HL-60/S4 treated with phorbol 12-myristate 13-acetate at 8.2 ng/mL for 4 days and 3 days (cell line): ENCODE results near the gene IDH3A.

Experiments
- in situ Hi-C: fragments of 300-500 bp; cut with MboI; formaldehyde crosslinking; loops from 2 replicates; pipeline ENCODE4 v1.15.0; 2022; ENCODE audit warnings: low sequenced_read_pairs

IDH3A gene

DNA sequence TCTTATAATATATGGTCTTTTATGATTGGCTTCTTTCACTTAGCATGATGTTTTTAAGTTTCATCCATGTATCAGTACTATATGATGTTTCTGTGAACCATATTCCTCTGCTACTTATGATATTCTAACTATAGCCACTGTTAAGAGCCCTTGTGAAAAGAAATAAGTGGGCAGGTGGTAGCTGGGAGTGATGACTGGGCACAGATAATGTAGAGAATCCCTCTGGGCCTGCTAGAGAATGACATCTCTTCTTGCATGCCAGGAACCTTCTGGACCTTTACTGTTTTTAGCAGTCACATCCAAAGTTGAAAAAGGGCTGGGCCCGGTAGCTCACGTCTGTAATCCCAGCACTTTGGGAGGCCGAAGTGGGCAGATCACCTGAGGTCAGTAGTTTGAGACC lies 10.2 kb downstream of the IDH3A start:
- in situ Hi-C loops, result no loop called here

- in situ Hi-C loops, result no loop called here
Observed at GRCh38 chr15:78162038-78162437, 12.9 kb downstream of the IDH3A start.

- in situ Hi-C loops, result no loop called here
Observed at GRCh38 chr15:78164010-78164409, 14.8 kb downstream of the IDH3A start.

DNA sequence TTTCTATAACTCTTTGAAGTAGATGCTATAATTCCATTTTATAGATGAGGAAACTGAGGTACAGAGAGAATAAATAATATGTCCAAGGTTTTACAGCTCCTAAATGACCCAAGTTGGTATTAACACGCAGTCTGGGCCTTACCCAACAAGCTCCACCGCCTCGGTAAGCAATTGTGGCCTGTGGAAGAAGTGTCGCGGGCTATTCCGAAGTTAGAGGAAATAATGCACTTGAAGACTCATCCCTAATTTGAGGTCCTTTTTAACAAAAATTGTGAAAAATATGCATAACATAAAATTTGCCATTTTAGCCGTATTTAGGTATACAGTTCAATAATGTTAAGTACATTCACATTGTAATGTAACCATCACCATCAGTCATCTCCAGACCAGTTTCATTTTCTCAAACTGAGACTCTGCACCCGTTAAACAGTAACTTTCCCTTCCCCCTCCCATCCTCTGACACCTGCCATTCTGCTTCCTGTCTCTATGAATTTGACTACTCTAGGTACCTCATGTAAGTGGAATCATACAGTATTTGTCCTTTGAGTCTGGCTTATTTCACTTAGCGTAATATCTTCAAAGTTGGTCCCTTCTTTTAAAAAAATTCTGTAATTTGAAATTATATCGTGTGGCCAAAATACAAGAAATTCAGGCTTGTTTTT lies 18.2 kb downstream of the IDH3A start:
- in situ Hi-C loops, result no loop called here

DNA sequence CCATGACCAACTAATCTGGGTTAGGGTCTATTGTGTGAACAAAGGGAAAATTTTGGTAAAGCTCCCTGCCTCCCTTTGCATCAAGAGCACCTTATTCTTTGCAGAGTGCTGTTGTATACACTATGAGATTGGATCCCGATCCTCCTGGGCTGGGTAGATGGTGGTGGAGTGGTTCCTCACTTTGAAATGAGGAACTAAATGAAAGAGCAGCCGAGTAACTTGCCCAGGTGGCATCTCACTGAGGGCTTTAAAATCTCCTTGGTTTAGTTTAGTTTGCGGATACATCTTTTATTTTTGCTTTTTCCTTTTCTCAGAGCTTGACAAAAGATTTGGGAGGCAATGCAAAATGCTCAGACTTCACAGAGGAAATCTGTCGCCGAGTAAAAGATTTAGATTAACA lies 19.4 kb downstream of the IDH3A start:
- in situ Hi-C loops, result no loop called here

GRCh38 chr15:78170848-78171773 lies 21.9 kb downstream of the IDH3A start:
- in situ Hi-C loops, result no loop called here

GRCh38 chr15:78171864-78172472 lies 22.8 kb downstream of the IDH3A start:
- in situ Hi-C loops, result no loop called here

- in situ Hi-C loops, result no loop called here
Observed at GRCh38 chr15:78174401-78174800, 25.2 kb downstream of the IDH3A start.

GRCh38 chr15:78175330-78175729 lies 26.2 kb downstream of the IDH3A start:
- in situ Hi-C loops, result no loop called here

DNA sequence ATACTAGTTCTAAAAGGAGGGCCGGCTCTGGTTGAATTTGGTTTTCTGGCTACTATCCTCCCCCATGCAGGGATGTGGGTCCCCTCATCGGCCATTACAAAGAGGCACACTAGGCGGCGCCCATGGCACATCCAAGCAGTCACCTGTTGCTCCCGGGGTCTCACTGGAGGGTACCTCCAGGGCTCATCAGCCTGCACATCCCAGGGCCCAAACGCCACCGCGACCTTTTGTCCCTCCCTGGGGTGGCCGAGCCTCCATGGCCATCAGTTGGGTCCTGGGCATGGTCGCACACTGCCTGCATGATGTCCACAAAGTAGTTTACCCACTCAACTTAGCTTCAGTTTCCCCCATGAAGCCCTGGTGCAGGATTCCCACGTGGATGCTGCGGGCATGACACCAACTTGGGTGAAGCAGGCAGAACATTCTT lies 28.3 kb downstream of the IDH3A start:
- in situ Hi-C loops, result no loop called here

DNA sequence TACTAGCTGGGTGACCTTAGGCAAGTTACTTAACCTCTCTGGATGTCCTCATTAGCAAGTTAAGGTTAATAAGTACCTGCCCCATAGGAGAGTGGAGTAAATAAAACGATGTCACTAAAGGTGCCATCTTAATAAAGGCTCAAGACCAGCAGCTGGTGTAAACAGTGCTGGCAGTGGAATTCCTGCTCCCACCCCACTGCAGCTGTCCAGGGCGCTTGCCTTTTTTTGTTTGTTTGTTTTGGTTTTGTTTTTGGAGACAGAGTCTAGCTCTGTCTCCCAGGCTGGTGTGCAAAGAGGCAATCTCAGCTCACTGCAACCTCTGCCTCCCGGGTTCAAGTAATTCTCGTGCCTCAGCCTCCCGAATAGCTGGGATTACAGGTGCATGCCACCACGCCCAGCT lies 28.9 kb downstream of the IDH3A start:
- in situ Hi-C loops, result no loop called here

DNA sequence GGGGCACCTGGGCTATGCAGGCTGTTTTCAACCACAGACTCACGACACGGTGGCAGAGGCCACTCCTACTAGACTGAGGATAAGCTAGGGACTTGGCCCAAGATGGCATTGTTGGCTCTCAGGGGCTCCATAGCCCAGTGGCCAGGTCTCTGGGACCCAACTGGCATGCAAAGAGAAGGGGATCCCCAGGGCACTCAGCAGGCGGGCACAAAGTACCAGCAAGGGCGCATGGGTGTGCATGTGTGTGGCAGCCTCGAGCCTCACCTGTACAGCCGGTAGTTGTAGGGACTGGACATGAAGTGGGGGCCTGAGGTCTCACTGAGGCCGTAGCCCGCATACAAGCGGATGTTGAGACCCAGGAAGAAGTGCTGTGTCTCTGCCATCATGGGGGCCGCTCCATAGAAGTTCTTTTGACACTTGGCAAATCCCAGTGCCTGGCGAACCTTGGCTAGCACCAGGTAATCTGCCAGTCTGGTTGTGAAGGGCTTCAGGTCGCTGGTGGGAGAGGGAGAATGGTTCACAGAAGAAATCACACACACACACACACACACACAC lies 30.2 kb downstream of the IDH3A start:
- in situ Hi-C loops, result no loop called here

- in situ Hi-C loops, result no loop called here
Observed at GRCh38 chr15:78179906-78180305, 30.7 kb downstream of the IDH3A start.

DNA sequence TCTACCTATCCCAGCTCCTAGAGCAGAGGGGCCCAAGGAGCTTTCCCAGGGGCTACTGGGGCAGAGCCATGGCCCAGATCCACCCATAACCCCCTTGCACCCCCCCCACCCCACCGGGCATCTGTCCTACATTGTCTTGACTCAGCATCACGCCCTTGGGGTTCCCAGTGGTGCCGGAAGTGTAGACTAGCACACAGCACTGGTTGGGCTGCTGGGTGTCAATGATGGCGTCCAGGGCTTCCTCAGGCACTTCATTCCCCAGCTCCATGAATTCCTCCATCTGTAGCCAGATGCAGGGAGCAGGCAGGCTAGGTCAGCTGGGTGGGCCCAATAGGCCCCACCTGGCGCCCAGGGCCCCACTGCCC lies 33.2 kb downstream of the IDH3A start:
- in situ Hi-C loops, result no loop called here

GRCh38 chr15:78182821-78183220 lies 33.7 kb downstream of the IDH3A start:
- in situ Hi-C loops, result no loop called here

DNA sequence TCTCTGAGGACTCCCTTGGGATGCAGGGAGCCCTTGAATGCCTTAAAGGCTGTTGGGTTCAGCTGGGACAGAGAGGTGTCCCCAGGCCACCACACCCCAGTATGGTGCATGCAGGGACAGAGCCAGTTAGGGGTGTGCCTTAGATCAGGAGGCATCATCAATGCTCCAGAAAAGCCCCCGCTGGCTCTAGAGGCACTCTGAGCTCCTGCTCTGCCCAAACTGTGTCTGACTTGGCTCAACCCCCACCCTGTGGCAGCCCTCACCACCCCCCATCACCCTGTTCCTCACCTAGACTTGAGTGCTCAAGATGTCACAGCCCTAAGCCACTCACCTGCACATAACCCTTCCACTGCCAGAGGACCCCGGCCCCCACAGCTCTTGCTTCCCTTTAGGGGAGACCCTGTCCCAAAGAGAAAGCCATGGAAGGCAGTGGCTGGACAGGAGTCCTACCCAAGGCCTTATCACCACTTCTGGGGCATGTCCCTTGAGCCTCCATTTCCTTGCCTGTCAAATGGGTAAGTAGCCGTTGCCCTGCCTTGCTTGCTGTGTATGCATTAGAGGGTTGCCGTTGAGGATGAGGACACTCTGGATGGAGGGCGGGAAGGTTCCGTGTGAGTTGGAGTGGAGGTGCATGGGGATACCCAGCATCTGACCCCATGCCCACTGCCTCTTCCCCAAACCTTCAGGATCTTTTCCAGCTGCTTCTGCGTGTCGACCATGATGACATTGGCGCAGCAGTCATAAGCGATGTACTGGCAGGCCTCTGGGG lies 43.8 kb downstream of the IDH3A start:
- in situ Hi-C loops, result no loop called here

DNA sequence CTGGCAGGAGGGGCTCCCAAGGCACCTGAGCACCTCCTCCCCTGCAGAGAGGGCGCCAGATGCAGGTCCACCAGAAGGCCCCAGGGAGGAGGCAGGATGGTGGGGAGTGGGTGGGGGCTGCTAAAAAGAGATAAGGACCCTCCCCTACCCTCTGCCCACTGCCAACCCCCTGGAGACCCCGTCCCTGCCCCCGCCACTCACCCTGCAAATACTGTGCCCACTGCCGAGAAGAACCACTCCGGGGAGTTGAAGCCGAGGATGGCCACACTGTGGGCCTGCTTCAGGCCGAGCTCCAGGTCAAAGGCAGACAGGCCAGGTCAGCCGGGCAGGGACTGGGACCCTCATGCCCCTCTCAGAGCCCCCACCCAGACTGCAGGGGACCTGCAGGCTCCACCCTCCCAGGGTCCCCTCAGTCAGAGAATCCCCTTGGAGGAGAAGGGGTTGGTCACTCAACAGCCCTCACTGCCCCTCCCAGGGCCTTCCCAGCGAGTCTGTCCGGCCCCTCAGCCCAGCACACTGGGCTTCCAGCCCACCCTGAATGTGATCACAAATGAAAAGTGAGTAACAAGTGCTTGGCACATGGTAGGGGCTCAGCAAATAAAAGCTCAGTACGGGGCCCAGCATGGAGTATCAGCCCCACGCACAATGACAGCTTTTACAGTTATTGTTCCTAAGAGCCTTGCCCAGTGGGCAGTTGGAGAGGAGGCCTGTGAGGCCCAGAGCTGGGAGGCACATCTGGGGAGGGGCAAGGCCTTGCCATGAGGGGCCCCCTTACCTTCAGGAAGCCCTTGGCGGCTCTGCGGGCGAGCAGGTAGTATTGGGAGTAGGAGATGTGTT lies 44.8 kb downstream of the IDH3A start:
- in situ Hi-C loops, result no loop called here

DNA sequence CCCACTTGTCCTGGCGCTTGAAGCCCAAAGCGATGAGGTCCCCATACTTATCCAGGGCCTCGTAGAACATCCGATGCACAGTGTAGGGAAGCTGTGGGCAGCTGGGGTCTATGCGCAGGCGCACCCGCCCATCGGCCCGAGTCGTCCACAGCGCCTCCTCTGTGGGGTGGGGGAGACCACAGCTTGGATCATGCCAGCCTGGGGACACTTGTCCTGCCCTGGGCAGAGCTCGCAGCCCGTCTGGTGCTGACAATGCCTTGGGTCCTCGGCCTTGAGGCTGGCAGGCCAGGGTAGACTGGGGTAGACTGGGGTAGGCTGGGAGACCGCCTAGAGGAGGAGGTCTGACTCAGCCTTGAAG lies 45.4 kb downstream of the IDH3A start:
- in situ Hi-C loops, result no loop called here

- in situ Hi-C loops, result no loop called here
Observed at GRCh38 chr15:78195735-78196201, 46.6 kb downstream of the IDH3A start.

- in situ Hi-C loops, result no loop called here
Observed at GRCh38 chr15:78197632-78198031, 48.5 kb downstream of the IDH3A start.
